ENCODE data around the gene ASIC4.

ASIC4 gene

GRCh38 chr2:219559156-219559915, 45.1 kb downstream of the ASIC4 start:
- no peaks in the 10 kb centered on the region for H3K9me3 ChIP-seq (ENCODE audit: control insufficient read depth in 5 of 5, low read length in 5 of 5)
- H3K9ac ChIP-seq (ENCODE audit: low read length in 5 of 5), result no peak overlapping the region
- H3K27me3 ChIP-seq (ENCODE audit: control insufficient read depth in 5 of 5, insufficient read depth in 4 of 5, low read length in 5 of 5), result peaks cover 0 to 3% (median 0%) of the 10 kb centered on the region in 5 donors
- no peak overlapping the region for H3K27ac ChIP-seq (ENCODE audit: low read depth, low read length)
- no peak overlapping the region for H3K4me3 ChIP-seq (ENCODE audit: low read depth in 1 of 5, low read length in 5 of 5)
- H3K36me3 ChIP-seq (ENCODE audit: control insufficient read depth in 5 of 5, insufficient read depth in 5 of 5, low read length in 5 of 5), result peaks cover 0 to 26% (median 20%) of the 10 kb centered on the region in 5 donors
- no peaks in the 10 kb centered on the region for H3K4me1 ChIP-seq (ENCODE audit: control insufficient read depth in 5 of 5, insufficient read depth in 5 of 5, low read length in 5 of 5)

- no peak overlapping the region for H3K9ac ChIP-seq (ENCODE audit: low read length in 5 of 5)
- H3K9me3 ChIP-seq (ENCODE audit: control insufficient read depth in 5 of 5, low read length in 5 of 5), result no peaks in the 10 kb centered on the region
- no peaks in the 10 kb centered on the region for H3K27me3 ChIP-seq (ENCODE audit: control insufficient read depth in 5 of 5, insufficient read depth in 4 of 5, low read length in 5 of 5)
- no peak overlapping the region for H3K27ac ChIP-seq (ENCODE audit: low read depth, low read length)
- no peak overlapping the region for H3K4me3 ChIP-seq (ENCODE audit: low read depth in 1 of 5, low read length in 5 of 5)
- H3K4me1 ChIP-seq (ENCODE audit: control insufficient read depth in 5 of 5, insufficient read depth in 5 of 5, low read length in 5 of 5), result no peaks in the 10 kb centered on the region
- peaks cover 0 to 29% (median 21%) of the 10 kb centered on the region in 5 donors for H3K36me3 ChIP-seq (ENCODE audit: control insufficient read depth in 5 of 5, insufficient read depth in 5 of 5, low read length in 5 of 5)
These were observed 46.0 kb downstream of the ASIC4 start for GRCh38 chr2:219560037-219560892.

GRCh38 chr2:219560893-219561178, 46.6 kb downstream of the ASIC4 start:
- no peaks in the 10 kb centered on the region for H3K4me1 ChIP-seq (ENCODE audit: control insufficient read depth in 5 of 5, insufficient read depth in 5 of 5, low read length in 5 of 5)
- H3K9me3 ChIP-seq (ENCODE audit: control insufficient read depth in 5 of 5, low read length in 5 of 5), result no peaks in the 10 kb centered on the region
- H3K27ac ChIP-seq (ENCODE audit: low read depth, low read length), result no peak overlapping the region
- H3K36me3 ChIP-seq (ENCODE audit: control insufficient read depth in 5 of 5, insufficient read depth in 5 of 5, low read length in 5 of 5), result peaks cover 0 to 31% (median 23%) of the 10 kb centered on the region in 5 donors
- H3K27me3 ChIP-seq (ENCODE audit: control insufficient read depth in 5 of 5, insufficient read depth in 4 of 5, low read length in 5 of 5), result no peaks in the 10 kb centered on the region
- no peak overlapping the region for H3K4me3 ChIP-seq (ENCODE audit: low read depth in 1 of 5, low read length in 5 of 5)
- H3K9ac ChIP-seq (ENCODE audit: low read length in 5 of 5), result no peak overlapping the region

GRCh38 chr2:219561179-219562048, 47.1 kb downstream of the ASIC4 start:
- H3K27ac ChIP-seq (ENCODE audit: low read depth, low read length), result no peak overlapping the region
- peaks cover 0 to 33% (median 21%) of the 10 kb centered on the region in 5 donors for H3K36me3 ChIP-seq (ENCODE audit: control insufficient read depth in 5 of 5, insufficient read depth in 5 of 5, low read length in 5 of 5)
- H3K27me3 ChIP-seq (ENCODE audit: control insufficient read depth in 5 of 5, insufficient read depth in 4 of 5, low read length in 5 of 5), result no peaks in the 10 kb centered on the region
- no peaks in the 10 kb centered on the region for H3K9me3 ChIP-seq (ENCODE audit: control insufficient read depth in 5 of 5, low read length in 5 of 5)
- no peak overlapping the region for H3K9ac ChIP-seq (ENCODE audit: low read length in 5 of 5)
- H3K4me1 ChIP-seq (ENCODE audit: control insufficient read depth in 5 of 5, insufficient read depth in 5 of 5, low read length in 5 of 5), result no peaks in the 10 kb centered on the region
- H3K4me3 ChIP-seq (ENCODE audit: low read depth in 1 of 5, low read length in 5 of 5), result no peak overlapping the region

GRCh38 chr2:219562049-219563020, 48.1 kb downstream of the ASIC4 start:
- Histone ChIP-seq H3K27me3 (ENCODE audit: control insufficient read depth in 5 of 5, insufficient read depth in 4 of 5, low read length in 5 of 5) (no peaks in the 10 kb centered on the region), H3K4me1 (ENCODE audit: control insufficient read depth in 5 of 5, insufficient read depth in 5 of 5, low read length in 5 of 5) (no peaks in the 10 kb centered on the region), H3K27ac (ENCODE audit: low read depth, low read length) (no peak overlapping the region), H3K4me3 (ENCODE audit: low read depth in 1 of 5, low read length in 5 of 5) (no peak overlapping the region), H3K9me3 (ENCODE audit: control insufficient read depth in 5 of 5, low read length in 5 of 5) (no peaks in the 10 kb centered on the region), H3K36me3 (ENCODE audit: control insufficient read depth in 5 of 5, insufficient read depth in 5 of 5, low read length in 5 of 5) (peaks cover 0 to 38% (median 25%) of the 10 kb centered on the region in 5 donors), H3K9ac (ENCODE audit: low read length in 5 of 5) (no peak overlapping the region)

- H3K4me1 ChIP-seq (ENCODE audit: control insufficient read depth in 5 of 5, insufficient read depth in 5 of 5, low read length in 5 of 5), result no peaks in the 10 kb centered on the region
- no peaks in the 10 kb centered on the region for H3K9me3 ChIP-seq (ENCODE audit: control insufficient read depth in 5 of 5, low read length in 5 of 5)
- peaks cover 0 to 43% (median 28%) of the 10 kb centered on the region in 5 donors for H3K36me3 ChIP-seq (ENCODE audit: control insufficient read depth in 5 of 5, insufficient read depth in 5 of 5, low read length in 5 of 5)
- H3K4me3 ChIP-seq (ENCODE audit: low read depth in 1 of 5, low read length in 5 of 5), result no peak overlapping the region
- H3K27ac ChIP-seq (ENCODE audit: low read depth, low read length), result no peak overlapping the region
- H3K27me3 ChIP-seq (ENCODE audit: control insufficient read depth in 5 of 5, insufficient read depth in 4 of 5, low read length in 5 of 5), result no peaks in the 10 kb centered on the region
- no peak overlapping the region for H3K9ac ChIP-seq (ENCODE audit: low read length in 5 of 5)
These were observed 49.1 kb downstream of the ASIC4 start for GRCh38 chr2:219563271-219563928.

- Histone ChIP-seq H3K27me3 (ENCODE audit: control insufficient read depth in 5 of 5, insufficient read depth in 4 of 5, low read length in 5 of 5) (no peaks in the 10 kb centered on the region), H3K9me3 (ENCODE audit: control insufficient read depth in 5 of 5, low read length in 5 of 5) (no peaks in the 10 kb centered on the region), H3K9ac (ENCODE audit: low read length in 5 of 5) (no peak overlapping the region), H3K4me3 (ENCODE audit: low read depth in 1 of 5, low read length in 5 of 5) (no peak overlapping the region), H3K36me3 (ENCODE audit: control insufficient read depth in 5 of 5, insufficient read depth in 5 of 5, low read length in 5 of 5) (peaks cover 0 to 43% (median 28%) of the 10 kb centered on the region in 5 donors), H3K27ac (ENCODE audit: low read depth, low read length) (no peak overlapping the region), H3K4me1 (ENCODE audit: control insufficient read depth in 5 of 5, insufficient read depth in 5 of 5, low read length in 5 of 5) (peaks cover 0 to 9% (median 6%) of the 10 kb centered on the region in 5 donors)
These were observed 51.1 kb downstream of the ASIC4 start for GRCh38 chr2:219565130-219566080.

GRCh38 chr2:219566640-219567039, 52.4 kb downstream of the ASIC4 start:
- H3K36me3 ChIP-seq (ENCODE audit: control insufficient read depth in 5 of 5, insufficient read depth in 5 of 5, low read length in 5 of 5), result peaks cover 0 to 43% (median 28%) of the 10 kb centered on the region in 5 donors
- H3K9ac ChIP-seq (ENCODE audit: low read length in 5 of 5), result no peak overlapping the region
- no peaks in the 10 kb centered on the region for H3K27me3 ChIP-seq (ENCODE audit: control insufficient read depth in 5 of 5, insufficient read depth in 4 of 5, low read length in 5 of 5)
- H3K9me3 ChIP-seq (ENCODE audit: control insufficient read depth in 5 of 5, low read length in 5 of 5), result no peaks in the 10 kb centered on the region
- peaks cover 0 to 12% (median 9%) of the 10 kb centered on the region in 5 donors for H3K4me1 ChIP-seq (ENCODE audit: control insufficient read depth in 5 of 5, insufficient read depth in 5 of 5, low read length in 5 of 5)
- H3K4me3 ChIP-seq (ENCODE audit: low read depth in 1 of 5, low read length in 5 of 5), result no peak overlapping the region
- no peak overlapping the region for H3K27ac ChIP-seq (ENCODE audit: low read depth, low read length)
